Right atrium auricular region (tissue), 2 donors: ENCODE measurements around the gene KMT2B. TPM values are rescaled to one million over a fixed set of nuclear protein-coding genes. Genes with fewer than 3 reads are reported as not detected.

Experiments
- DNase-seq: peaks from one replicate; pipeline ENCODE4 v3.0.0-alpha.2; 2019; ENCODE audit warnings: low spot score
- H3K27ac ChIP-seq, 2 donors: fragments of 200-600 bp; sonication (generic); 1 replicate in 1 of 2; 2 replicates in 1 of 2; pipeline ENCODE4 v1.5.1; 2016 to 2019
- H3K27me3 ChIP-seq, 2 donors: fragments of 200-600 bp; sonication (generic); one replicate each; pipeline versions ENCODE4 v1.5.1 to v1.6.0; 2017 to 2019
- H3K36me3 ChIP-seq: fragments of 200-600 bp; sonication (generic); one replicate; pipeline ENCODE4 v1.5.1; 2016
- H3K4me1 ChIP-seq, 2 donors: fragments of 200-600 bp; sonication (generic); one replicate each; pipeline versions ENCODE4 v1.5.1 to v1.6.0; 2017 to 2019
- H3K4me3 ChIP-seq, 2 donors: fragments of 200-600 bp; sonication (generic); 1 replicate in 1 of 2; 2 replicates in 1 of 2; pipeline ENCODE4 v1.5.1; 2017 to 2019; ENCODE audit warnings: mild to moderate bottlenecking in 1 of 2, moderate library complexity in 1 of 2
- H3K9me3 ChIP-seq, 2 donors: fragments of 200-600 bp; sonication (generic); one replicate each; pipeline ENCODE4 v1.5.1; 2019
- CTCF ChIP-seq, 2 donors: fragments of 200-600 bp; sonication (generic); IDR thresholded peaks; one replicate each; pipeline ENCODE4 v1.5.1; 2019; ENCODE audit warnings: antibody characterized with exemption in 2 of 2
- total RNA-seq, 2 donors: library from RNA; depleted of rRNA; stranded (reverse); fragments of >200 nt; gene quantifications; one replicate each; pipeline ENCODE4 v1.1.0, GENCODE V29; 2016

Gene KMT2B
- total RNA-seq, 2 donors from 2014 or later = 11.9 to 12.9 TPM

GRCh38 chr19:35718345-35719041, 690 bp downstream of the KMT2B start:
- peaks cover 34% of the 10 kb centered on the region for H3K36me3 ChIP-seq
- H3K9me3 ChIP-seq = no peaks in the 10 kb centered on the region
- TF ChIP-seq CTCF (IDR thresholded peaks at IDR 0.05) = no peak
- DNase-seq = no peak
- peak overlapping the region; percentile 73 to 88 for H3K4me3 ChIP-seq
- H3K4me1 ChIP-seq = peaks cover 0 to 30% of the 10 kb centered on the region in 2 donors
- no peaks in the 10 kb centered on the region for H3K27me3 ChIP-seq
- peak overlapping the region; percentile 85 for H3K27ac ChIP-seq

GRCh38 chr19:35719402-35720162, 1.8 kb downstream of the KMT2B start:
- peak overlapping the region in 1 of 2 donors; percentile 85 for H3K27ac ChIP-seq
- no peak for TF ChIP-seq CTCF (IDR thresholded peaks at IDR 0.05)
- peaks cover 45% of the 10 kb centered on the region for H3K36me3 ChIP-seq

GRCh38 chr19:35720163-35720524, 2.3 kb downstream of the KMT2B start:
- no peak for TF ChIP-seq CTCF (IDR thresholded peaks at IDR 0.05)
- Histone ChIP-seq H3K9me3 (no peaks in the 10 kb centered on the region), H3K27ac (no peak overlapping the region), H3K4me3 (no peak overlapping the region), H3K27me3 (no peaks in the 10 kb centered on the region), H3K36me3 (peaks cover 51% of the 10 kb centered on the region), H3K4me1 (peaks cover 0 to 30% of the 10 kb centered on the region in 2 donors)
- DNase-seq = no peak

More at GRCh38 chr19:35719402-35720162, 1.8 kb downstream of the KMT2B start:
- Histone ChIP-seq H3K4me1 (peaks cover 0 to 30% of the 10 kb centered on the region in 2 donors), H3K4me3 (no peak overlapping the region), H3K27me3 (no peaks in the 10 kb centered on the region), H3K9me3 (no peaks in the 10 kb centered on the region)
- no peak for DNase-seq

GRCh38 chr19:35720648-35721047, 2.8 kb downstream of the KMT2B start:
- TF ChIP-seq CTCF (IDR thresholded peaks at IDR 0.05) = no peak
- Histone ChIP-seq H3K27me3 (no peaks in the 10 kb centered on the region), H3K4me1 (peaks cover 0 to 26% of the 10 kb centered on the region in 2 donors), H3K9me3 (no peaks in the 10 kb centered on the region), H3K36me3 (peaks cover 56% of the 10 kb centered on the region), H3K27ac (no peak overlapping the region), H3K4me3 (no peak overlapping the region)
- no peak for DNase-seq

GRCh38 chr19:35721374-35721773, 3.6 kb downstream of the KMT2B start:
- no peak for TF ChIP-seq CTCF (IDR thresholded peaks at IDR 0.05)
- no peak overlapping the region for H3K4me3 ChIP-seq

More at GRCh38 chr19:35721374-35721773, 3.6 kb downstream of the KMT2B start:
- Histone ChIP-seq H3K27me3 (no peaks in the 10 kb centered on the region), H3K9me3 (no peaks in the 10 kb centered on the region), H3K36me3 (peaks cover 63% of the 10 kb centered on the region), H3K27ac (no peak overlapping the region), H3K4me1 (peaks cover 0 to 19% of the 10 kb centered on the region in 2 donors)
- no peak for DNase-seq
